B cell (primary cell): ENCODE measurements around the gene VPS13D. TPM values are rescaled to one million over a fixed set of nuclear protein-coding genes. Genes with fewer than 3 reads are reported as not detected.

Experiments
- ATAC-seq: fragments of 200-7000 bp; cut with Tn5 transposase; one replicate; pipeline ENCODE4 v1.10.0; 2021; ENCODE audit warnings: low read depth, mild to moderate bottlenecking, moderate number of reproducible peaks, moderate library complexity
- CTCF ChIA-PET: fragments of 350-600 bp; sonication (Branson Sonifier 250); formaldehyde crosslinking; loops from one replicate; lab custom pipeline; 2021; ENCODE audit warnings: antibody characterized with exemption, inconsistent platforms; lab: Charles Lee
- POLR2A ChIA-PET: fragments of 350-600 bp; sonication (Branson Sonifier 250); formaldehyde crosslinking; loops from one replicate; lab custom pipeline; 2021; ENCODE audit warnings: antibody characterized with exemption; lab: Charles Lee
- DNase-seq: peaks from one replicate; pipeline ENCODE4 v3.0.0; 2013
- H2AFZ ChIP-seq: 2 replicates; pipeline ENCODE4 v1.6.1; 2012; ENCODE audit warnings: mild to moderate bottlenecking, low read depth, low read length; ENCODE audit not compliant: insufficient read depth, poor library complexity, severe bottlenecking
- H3K27ac ChIP-seq, 2 donors: 1 replicate in 1 of 2; 2 replicates in 1 of 2; pipeline ENCODE4 v1.5.1; 2012 to 2013; ENCODE audit warnings: low read length in 2 of 2, mild to moderate bottlenecking in 2 of 2, moderate library complexity in 1 of 2
- H3K27me3 ChIP-seq, 4 experiments: fragments of 200-600 bp in 1 of 4; sonication (generic) in 1 of 4; replicated peaks in 1 of 4; 1 replicate in 2 of 4; 2 replicates in 2 of 4; pipeline versions ENCODE4 v1.6.1 to v1.7.0; 2013 to 2016; ENCODE audit warnings: low read length in 3 of 4, mild to moderate bottlenecking in 2 of 4, mixed read lengths in 1 of 4, moderate library complexity in 1 of 4; ENCODE audit not compliant: insufficient read depth in 4 of 4, control insufficient read depth in 3 of 4; ENCODE audit errors: control extremely low read depth in 1 of 4
- H3K36me3 ChIP-seq, 2 experiments: replicated peaks in 1 of 2; 1 replicate in 1 of 2; 2 replicates in 1 of 2; pipeline versions ENCODE4 v1.6.1 to v1.7.1; 2013; ENCODE audit warnings: low read length in 1 of 2; ENCODE audit not compliant: insufficient read depth in 2 of 2, control insufficient read depth in 1 of 2; ENCODE audit errors: control extremely low read depth in 1 of 2, extremely low read depth in 1 of 2
- H3K4me1 ChIP-seq, 2 donors: fragments of 200-600 bp in 1 of 2; sonication (generic) in 1 of 2; 1 replicate in 1 of 2; 2 replicates in 1 of 2; pipeline versions ENCODE4 v1.5.1 to v1.6.1; 2013 to 2017; ENCODE audit warnings: low read length in 2 of 2; ENCODE audit not compliant: control insufficient read depth in 2 of 2, insufficient read depth in 2 of 2
- H3K4me2 ChIP-seq: replicated peaks from 2 replicates; pipeline ENCODE3; 2012; ENCODE audit warnings: mild to moderate bottlenecking, low read depth, low read length; ENCODE audit not compliant: poor library complexity, severe bottlenecking
- H3K4me3 ChIP-seq, 5 experiments: fragments of 200-600 bp in 1 of 5; sonication (generic) in 1 of 5; 1 replicate in 3 of 5; 2 replicates in 2 of 5; pipeline versions ENCODE4 v1.5.1 to v1.7.0; 2011 to 2016; ENCODE audit warnings: low read length in 4 of 5, mild to moderate bottlenecking in 4 of 5, low read depth in 2 of 5, control low read depth in 1 of 5, moderate library complexity in 1 of 5; ENCODE audit not compliant: insufficient read depth in 1 of 5; ENCODE audit errors: control extremely low read depth in 1 of 5, extremely low read depth in 1 of 5
- H3K79me2 ChIP-seq: fragments of 200-600 bp; sonication (generic); one replicate; pipeline ENCODE4 v1.6.0; 2016; ENCODE audit warnings: low read length; ENCODE audit not compliant: control insufficient read depth, insufficient read depth
- H3K9ac ChIP-seq: fragments of 200-600 bp; sonication (generic); 2 replicates; pipeline ENCODE4 v1.6.1; 2017; ENCODE audit warnings: mild to moderate bottlenecking, low read length, moderate library complexity
- H3K9me3 ChIP-seq, 3 donors: one replicate each; pipeline versions ENCODE4 v1.6.1 to v1.7.1; 2013; ENCODE audit warnings: low read length in 2 of 3; ENCODE audit not compliant: control insufficient read depth in 2 of 3, insufficient read depth in 1 of 3; ENCODE audit errors: control extremely low read depth in 1 of 3
- H4K20me1 ChIP-seq: 2 replicates; pipeline ENCODE4 v1.6.0; 2012; ENCODE audit warnings: mild to moderate bottlenecking, low read length; ENCODE audit not compliant: insufficient read depth, control insufficient read depth, poor library complexity, severe bottlenecking
- H3K27ac Mint-ChIP-seq: one replicate; pipeline ENCODE4 v1.8.0; 2021; ENCODE audit warnings: mixed read lengths
- H3K27me3 Mint-ChIP-seq: one replicate; pipeline ENCODE4 v1.8.0; 2021; ENCODE audit warnings: mixed read lengths
- H3K4me1 Mint-ChIP-seq: one replicate; pipeline ENCODE4 v1.8.0; 2021; ENCODE audit warnings: mixed read lengths
- H3K4me3 Mint-ChIP-seq: one replicate; pipeline ENCODE4 v1.8.0; 2021; ENCODE audit warnings: mixed read lengths
- H3K9me3 Mint-ChIP-seq: one replicate; pipeline ENCODE4 v1.8.0; 2022; ENCODE audit warnings: mixed read lengths; ENCODE audit not compliant: insufficient read depth
- EZH2 ChIP-seq: IDR thresholded peaks from 2 replicates; pipeline ENCODE4 v1.6.1; 2012; ENCODE audit warnings: borderline replicate concordance, low read depth, mild to moderate bottlenecking, moderate library complexity, low read length; ENCODE audit not compliant: insufficient read depth, poor library complexity, severe bottlenecking
- WGBS: methylation state at CpG from one replicate; pipeline ENCODE4 v1.1.5; 2013; ENCODE audit warnings: missing lambda C conversion rate; ENCODE audit not compliant: insufficient coverage; 5-methylcytosine and 5-hydroxymethylcytosine counted together
- intact Hi-C: fragments of 100-400 bp; cut with micrococcal nuclease; formaldehyde crosslinking; loops from one replicate; pipeline ENCODE4 v1.10.0; 2022
- polyA plus RNA-seq: library from polyadenylated mRNA; depleted of rRNA; stranded (reverse); fragments of >200 nt; gene quantifications from 2 replicates; pipeline ENCODE4 v1.2.3, GENCODE V29; 2012
- total RNA-seq, 2 donors: library from RNA; stranded (reverse); fragments of 120-200 nt in 1 of 2; gene quantifications; 1 replicate in 1 of 2; 2 replicates in 1 of 2; pipeline versions ENCODE4 v1.2.3 to v1.2.4, GENCODE V29; 2013 to 2022
- TF ChIP-seq, protein P1 (sequence below): fragments of 200-600 bp; IDR thresholded peaks from one replicate; pipeline ENCODE4 v1.8.0; 2022; ENCODE audit warnings: antibody characterized with exemption, mild to moderate bottlenecking

Gene VPS13D
- total and polyA plus RNA-seq, 2 donors (not counting 1 experiment from before 2014, with no cell fraction given) = 29.9 to 104 TPM

DNA sequence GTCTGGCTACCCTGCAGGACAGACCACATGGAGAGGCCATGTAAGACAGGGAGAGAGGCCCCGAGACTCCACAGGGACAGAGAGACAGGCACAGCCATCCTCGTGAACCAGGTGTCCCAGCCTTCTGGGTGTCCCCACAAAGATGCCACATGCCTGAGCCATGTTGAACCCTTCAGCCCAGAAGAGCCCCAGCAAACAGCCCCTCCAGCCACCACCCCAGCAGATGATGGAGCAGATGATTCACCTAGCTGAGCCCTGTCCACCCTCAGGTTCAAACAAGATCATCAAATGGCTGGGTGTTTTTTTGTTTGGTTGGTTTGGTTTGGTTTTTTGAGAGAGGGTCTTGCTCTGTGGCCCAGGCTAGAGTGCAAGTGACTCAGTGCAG, 309.5 kb downstream of the VPS13D start:
- no peaks in the 10 kb centered on the region for H3K4me1 ChIP-seq
- WGBS = 100% methylated on average over 2 of the region's 2 CpGs
- Mint-ChIP-seq H3K4me3 (no peak overlapping the region), H3K27ac (no peak overlapping the region), H3K4me1 (no peaks in the 10 kb centered on the region), H3K27me3 (peaks cover 18% of the 10 kb centered on the region), H3K9me3 (peaks cover 12% of the 10 kb centered on the region)
- H4K20me1 ChIP-seq = no peaks in the 10 kb centered on the region
- CTCF ChIA-PET = no interaction called here
- intact Hi-C loops = no loop called here
- no peak overlapping the region for H2AFZ ChIP-seq
- no peaks in the 10 kb centered on the region for H3K36me3 ChIP-seq
- POLR2A ChIA-PET = no interaction called here
- H3K27ac ChIP-seq = no peak overlapping the region
- H3K4me3 ChIP-seq = no peak overlapping the region
- H3K4me2 ChIP-seq = no peak overlapping the region
- no peak overlapping the region for H3K9ac ChIP-seq
- H3K27me3 ChIP-seq = peaks cover 0 to 10% (median 0%) of the 10 kb centered on the region in 4 experiments
- DNase-seq (no peak), ATAC-seq (no peak)
- no peaks in the 10 kb centered on the region for H3K79me2 ChIP-seq
- TF ChIP-seq, protein P1, sequence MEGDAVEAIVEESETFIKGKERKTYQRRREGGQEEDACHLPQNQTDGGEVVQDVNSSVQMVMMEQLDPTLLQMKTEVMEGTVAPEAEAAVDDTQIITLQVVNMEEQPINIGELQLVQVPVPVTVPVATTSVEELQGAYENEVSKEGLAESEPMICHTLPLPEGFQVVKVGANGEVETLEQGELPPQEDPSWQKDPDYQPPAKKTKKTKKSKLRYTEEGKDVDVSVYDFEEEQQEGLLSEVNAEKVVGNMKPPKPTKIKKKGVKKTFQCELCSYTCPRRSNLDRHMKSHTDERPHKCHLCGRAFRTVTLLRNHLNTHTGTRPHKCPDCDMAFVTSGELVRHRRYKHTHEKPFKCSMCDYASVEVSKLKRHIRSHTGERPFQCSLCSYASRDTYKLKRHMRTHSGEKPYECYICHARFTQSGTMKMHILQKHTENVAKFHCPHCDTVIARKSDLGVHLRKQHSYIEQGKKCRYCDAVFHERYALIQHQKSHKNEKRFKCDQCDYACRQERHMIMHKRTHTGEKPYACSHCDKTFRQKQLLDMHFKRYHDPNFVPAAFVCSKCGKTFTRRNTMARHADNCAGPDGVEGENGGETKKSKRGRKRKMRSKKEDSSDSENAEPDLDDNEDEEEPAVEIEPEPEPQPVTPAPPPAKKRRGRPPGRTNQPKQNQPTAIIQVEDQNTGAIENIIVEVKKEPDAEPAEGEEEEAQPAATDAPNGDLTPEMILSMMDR = no peak
- TF ChIP-seq EZH2 = no peak
- H3K9me3 ChIP-seq = peaks cover 0 to 14% (median 6%) of the 10 kb centered on the region in 3 donors

DNA sequence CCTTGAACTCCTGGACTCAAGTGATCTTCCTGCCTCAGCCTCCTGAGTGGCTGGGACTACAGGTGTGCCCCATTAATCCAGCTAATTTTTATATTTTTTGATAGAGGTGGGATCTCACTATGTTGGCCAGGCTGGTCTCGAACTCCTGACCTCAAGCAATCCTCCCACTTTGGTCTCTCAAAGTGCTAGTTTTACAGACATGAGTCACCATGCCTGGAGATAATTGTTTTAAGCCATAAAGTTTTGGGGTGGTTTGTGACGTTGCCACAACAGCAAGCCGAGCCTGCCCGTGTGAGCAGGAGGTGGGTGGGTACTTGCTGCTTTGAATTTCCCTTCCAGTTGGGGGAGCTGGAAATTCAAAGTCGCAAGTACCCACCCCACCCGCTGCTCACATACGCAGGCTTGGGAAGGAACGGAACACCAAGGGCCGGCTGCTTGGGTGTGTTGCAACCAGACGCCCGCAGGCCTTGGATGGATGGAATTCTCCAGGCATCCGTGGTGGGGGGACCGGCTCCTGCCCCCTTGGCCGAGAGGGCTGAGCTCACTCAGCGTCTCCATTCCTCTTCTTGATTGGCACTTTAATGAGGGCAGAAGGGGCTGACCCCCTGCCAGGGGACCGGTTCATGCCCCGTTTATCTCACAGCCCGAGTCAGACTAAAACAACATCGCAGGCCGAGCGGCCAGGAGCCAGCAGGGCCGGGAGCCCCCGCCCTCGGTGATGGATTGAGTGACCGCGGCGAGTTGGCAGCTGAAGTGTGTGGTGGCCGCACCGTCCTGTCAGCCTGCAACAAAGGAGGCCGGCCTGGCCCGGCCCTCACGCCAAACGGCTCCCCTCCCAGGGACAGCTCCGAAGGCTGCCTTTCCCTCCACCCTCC, 310.1 kb downstream of the VPS13D start:
- no peak overlapping the region for H3K9ac ChIP-seq
- intact Hi-C loops = no loop called here

More for the DNA sequence above, 310.1 kb downstream of the VPS13D start:
- DNase-seq (no peak), ATAC-seq (no peak)
- WGBS = 46% methylated on average over 25 of the region's 34 CpGs
- Histone ChIP-seq H2AFZ (no peak overlapping the region), H3K36me3 (no peaks in the 10 kb centered on the region), H4K20me1 (no peaks in the 10 kb centered on the region), H3K27me3 (peaks cover 0 to 10% (median 0%) of the 10 kb centered on the region in 4 experiments), H3K4me1 (no peaks in the 10 kb centered on the region), H3K4me2 (no peak overlapping the region), H3K79me2 (no peaks in the 10 kb centered on the region), H3K4me3 (no peak overlapping the region), H3K27ac (no peak overlapping the region), H3K9me3 (peaks cover 0 to 14% (median 6%) of the 10 kb centered on the region in 3 donors)
- peaks cover 21% of the 10 kb centered on the region for H3K27me3 Mint-ChIP-seq
- ChIA-PET POLR2A (no interaction called here), CTCF (no interaction called here)
- H3K9me3 Mint-ChIP-seq = peaks cover 12% of the 10 kb centered on the region
- TF ChIP-seq EZH2 = no peak
- TF ChIP-seq, protein P1 = no peak
- no peak overlapping the region for H3K4me3 Mint-ChIP-seq
- no peaks in the 10 kb centered on the region for H3K4me1 Mint-ChIP-seq
- no peak overlapping the region for H3K27ac Mint-ChIP-seq
